Measurements from ENCODE around the gene KDSR. TPM values are rescaled to one million over a fixed set of nuclear protein-coding genes. Genes with fewer than 3 reads are reported as not detected.

KDSR gene
- total and polyA plus RNA-seq, 2 of the 13 experiments (the other 11 are each of a cell fraction or from before 2014, with no cell fraction given), result 10.4 to 20.9 TPM

DNA sequence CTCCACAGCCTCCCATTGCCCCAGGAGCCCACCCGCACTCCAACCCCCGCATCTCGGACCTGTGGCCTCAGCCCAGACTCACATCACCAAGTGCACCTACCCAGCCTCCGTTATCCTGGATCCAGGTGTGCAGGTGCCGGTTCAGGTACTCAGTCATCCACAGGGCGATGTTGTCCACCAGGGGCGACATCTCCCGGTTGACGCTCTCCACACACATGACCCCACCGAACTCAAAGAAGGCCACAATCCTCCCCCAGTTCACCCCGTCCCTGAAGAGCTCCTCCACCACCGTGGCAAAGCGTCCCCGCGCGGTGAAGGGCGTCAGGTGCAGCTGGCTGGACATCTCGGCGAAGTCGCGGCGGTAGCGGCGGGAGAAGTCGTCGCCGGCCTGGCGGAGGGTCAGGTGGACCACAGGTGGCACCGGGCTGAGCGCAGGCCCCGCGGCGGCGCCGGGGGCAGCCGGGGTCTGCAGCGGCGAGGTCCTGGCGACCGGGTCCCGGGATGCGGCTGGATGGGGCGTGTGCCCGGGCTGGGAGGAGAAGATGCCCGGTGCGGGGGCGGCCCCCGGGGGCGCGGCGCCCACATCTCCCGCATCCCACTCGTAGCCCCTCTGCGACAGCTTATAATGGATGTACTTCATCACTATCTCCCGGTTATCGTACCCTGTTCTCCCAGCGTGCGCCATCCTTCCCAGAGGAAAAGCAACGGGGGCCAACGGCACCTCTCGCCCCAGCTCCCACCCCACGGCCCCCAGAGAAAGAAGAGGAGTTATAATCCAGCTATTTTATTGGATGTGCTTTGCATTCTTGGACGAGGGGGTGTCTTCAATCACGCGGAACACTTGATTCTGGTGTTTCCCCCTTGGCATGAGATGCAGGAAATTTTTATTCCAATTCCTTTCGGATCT is 48.8 kb downstream of the KDSR start:
- FAIRE-seq (no peak), ATAC-seq (peak; percentile 45), DNase-seq (ENCODE audit: low spot score) (no peak)
- ChIA-PET POLR2A (interaction anchor here (2.1 kb wide), 1 partner anchor 49 kb away, joined by 9 read pairs; the partner anchor contains the start of gene KDSR), CTCF (ENCODE audit: low intra/inter-chr PET ratio, low total read pairs) (no interaction called here)
- intact Hi-C loops (cut with micrococcal nuclease; ENCODE audit: unreplicated experiment), result no loop called here
- H3K4me1 ChIP-seq (ENCODE audit: insufficient read depth, low read length), result peaks cover 46% of the 10 kb centered on the region
- in situ Hi-C loops (cut with HindIII; ENCODE audit: extremely low pct_ligation_motif_present, low pct_unique_long_range_greater_than_20kb), result loop anchor here (10.0 kb wide), 1 partner anchor 183 kb away; no protein-coding TSS in a partner anchor
- H3K4me2 ChIP-seq (ENCODE audit: low read depth, low read length), result peak overlapping the region; percentile 100
- H3K27ac ChIP-seq (ENCODE audit: extremely low read length, insufficient read depth, low read length), result no peak overlapping the region
- no peak overlapping the region for H2AFZ ChIP-seq (ENCODE audit: low read length)
- peaks cover 0 to 26% of the 10 kb centered on the region in 2 experiments; a peak in 4 of 5 replicates for H3K27me3 ChIP-seq (ENCODE audit: control insufficient read depth in 1 of 2, insufficient read depth in 2 of 2, low read length in 2 of 2)
- 31% methylated on average over 44 of the region's 66 CpGs for WGBS (ENCODE audit: low lambda C conversion rate)
- H3K79me2 ChIP-seq (ENCODE audit: insufficient read depth, low read length), result no peaks in the 10 kb centered on the region
- H3K4me3 ChIP-seq (replicated peaks in 1 of 3; ENCODE audit: insufficient read depth in 1 of 3, low read depth in 2 of 3, low read length in 3 of 3), result peak overlapping the region; percentile 12 to 75 (median 43); a peak in 2 of 6 replicates
- no TSS peak for BruUV-seq (replicated peaks)
- no peaks in the 10 kb centered on the region for H3K9me3 ChIP-seq (ENCODE audit: low read length)
- H3K9ac ChIP-seq (ENCODE audit: insufficient read depth, low read depth, low read length), result no peak overlapping the region
- no peaks in the 10 kb centered on the region for H4K20me1 ChIP-seq (ENCODE audit: insufficient read depth, low read length)
- H3K36me3 ChIP-seq (replicated peaks in 1 of 2; ENCODE audit: control insufficient read depth in 1 of 2, insufficient read depth in 2 of 2, low read length in 2 of 2), result no peaks in the 10 kb centered on the region
- TF ChIP-seq, protein P1, sequence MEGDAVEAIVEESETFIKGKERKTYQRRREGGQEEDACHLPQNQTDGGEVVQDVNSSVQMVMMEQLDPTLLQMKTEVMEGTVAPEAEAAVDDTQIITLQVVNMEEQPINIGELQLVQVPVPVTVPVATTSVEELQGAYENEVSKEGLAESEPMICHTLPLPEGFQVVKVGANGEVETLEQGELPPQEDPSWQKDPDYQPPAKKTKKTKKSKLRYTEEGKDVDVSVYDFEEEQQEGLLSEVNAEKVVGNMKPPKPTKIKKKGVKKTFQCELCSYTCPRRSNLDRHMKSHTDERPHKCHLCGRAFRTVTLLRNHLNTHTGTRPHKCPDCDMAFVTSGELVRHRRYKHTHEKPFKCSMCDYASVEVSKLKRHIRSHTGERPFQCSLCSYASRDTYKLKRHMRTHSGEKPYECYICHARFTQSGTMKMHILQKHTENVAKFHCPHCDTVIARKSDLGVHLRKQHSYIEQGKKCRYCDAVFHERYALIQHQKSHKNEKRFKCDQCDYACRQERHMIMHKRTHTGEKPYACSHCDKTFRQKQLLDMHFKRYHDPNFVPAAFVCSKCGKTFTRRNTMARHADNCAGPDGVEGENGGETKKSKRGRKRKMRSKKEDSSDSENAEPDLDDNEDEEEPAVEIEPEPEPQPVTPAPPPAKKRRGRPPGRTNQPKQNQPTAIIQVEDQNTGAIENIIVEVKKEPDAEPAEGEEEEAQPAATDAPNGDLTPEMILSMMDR (CRISPR knock-in tag; IDR thresholded peaks at IDR 0.05), result peak; percentile 44
- TF ChIP-seq, protein P2, sequence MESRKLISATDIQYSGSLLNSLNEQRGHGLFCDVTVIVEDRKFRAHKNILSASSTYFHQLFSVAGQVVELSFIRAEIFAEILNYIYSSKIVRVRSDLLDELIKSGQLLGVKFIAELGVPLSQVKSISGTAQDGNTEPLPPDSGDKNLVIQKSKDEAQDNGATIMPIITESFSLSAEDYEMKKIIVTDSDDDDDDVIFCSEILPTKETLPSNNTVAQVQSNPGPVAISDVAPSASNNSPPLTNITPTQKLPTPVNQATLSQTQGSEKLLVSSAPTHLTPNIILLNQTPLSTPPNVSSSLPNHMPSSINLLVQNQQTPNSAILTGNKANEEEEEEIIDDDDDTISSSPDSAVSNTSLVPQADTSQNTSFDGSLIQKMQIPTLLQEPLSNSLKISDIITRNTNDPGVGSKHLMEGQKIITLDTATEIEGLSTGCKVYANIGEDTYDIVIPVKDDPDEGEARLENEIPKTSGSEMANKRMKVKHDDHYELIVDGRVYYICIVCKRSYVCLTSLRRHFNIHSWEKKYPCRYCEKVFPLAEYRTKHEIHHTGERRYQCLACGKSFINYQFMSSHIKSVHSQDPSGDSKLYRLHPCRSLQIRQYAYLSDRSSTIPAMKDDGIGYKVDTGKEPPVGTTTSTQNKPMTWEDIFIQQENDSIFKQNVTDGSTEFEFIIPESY (CRISPR knock-in tag; IDR thresholded peaks at IDR 0.05), result peak; percentile 35; the same call in 1 of the 2 replicates
- TF ChIP-seq, protein P3, sequence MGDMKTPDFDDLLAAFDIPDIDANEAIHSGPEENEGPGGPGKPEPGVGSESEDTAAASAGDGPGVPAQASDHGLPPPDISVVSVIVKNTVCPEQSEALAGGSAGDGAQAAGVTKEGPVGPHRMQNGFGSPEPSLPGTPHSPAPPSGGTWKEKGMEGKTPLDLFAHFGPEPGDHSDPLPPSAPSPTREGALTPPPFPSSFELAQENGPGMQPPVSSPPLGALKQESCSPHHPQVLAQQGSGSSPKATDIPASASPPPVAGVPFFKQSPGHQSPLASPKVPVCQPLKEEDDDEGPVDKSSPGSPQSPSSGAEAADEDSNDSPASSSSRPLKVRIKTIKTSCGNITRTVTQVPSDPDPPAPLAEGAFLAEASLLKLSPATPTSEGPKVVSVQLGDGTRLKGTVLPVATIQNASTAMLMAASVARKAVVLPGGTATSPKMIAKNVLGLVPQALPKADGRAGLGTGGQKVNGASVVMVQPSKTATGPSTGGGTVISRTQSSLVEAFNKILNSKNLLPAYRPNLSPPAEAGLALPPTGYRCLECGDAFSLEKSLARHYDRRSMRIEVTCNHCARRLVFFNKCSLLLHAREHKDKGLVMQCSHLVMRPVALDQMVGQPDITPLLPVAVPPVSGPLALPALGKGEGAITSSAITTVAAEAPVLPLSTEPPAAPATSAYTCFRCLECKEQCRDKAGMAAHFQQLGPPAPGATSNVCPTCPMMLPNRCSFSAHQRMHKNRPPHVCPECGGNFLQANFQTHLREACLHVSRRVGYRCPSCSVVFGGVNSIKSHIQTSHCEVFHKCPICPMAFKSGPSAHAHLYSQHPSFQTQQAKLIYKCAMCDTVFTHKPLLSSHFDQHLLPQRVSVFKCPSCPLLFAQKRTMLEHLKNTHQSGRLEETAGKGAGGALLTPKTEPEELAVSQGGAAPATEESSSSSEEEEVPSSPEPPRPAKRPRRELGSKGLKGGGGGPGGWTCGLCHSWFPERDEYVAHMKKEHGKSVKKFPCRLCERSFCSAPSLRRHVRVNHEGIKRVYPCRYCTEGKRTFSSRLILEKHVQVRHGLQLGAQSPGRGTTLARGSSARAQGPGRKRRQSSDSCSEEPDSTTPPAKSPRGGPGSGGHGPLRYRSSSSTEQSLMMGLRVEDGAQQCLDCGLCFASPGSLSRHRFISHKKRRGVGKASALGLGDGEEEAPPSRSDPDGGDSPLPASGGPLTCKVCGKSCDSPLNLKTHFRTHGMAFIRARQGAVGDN (CRISPR knock-in tag; IDR thresholded peaks at IDR 0.05), result peak; percentile 31
- TF ChIP-seq KDM5B (CRISPR knock-in tag; IDR thresholded peaks at IDR 0.05; ENCODE audit: borderline replicate concordance) (peak; percentile 43; the same call in 1 of the 2 replicates), CBFB (CRISPR knock-in tag; IDR thresholded peaks at IDR 0.05) (no peak), HNRNPLL (IDR thresholded peaks at IDR 0.05; ENCODE audit: low read depth, low read length, poor library complexity, severe bottlenecking) (peak; percentile 23)
- TF ChIP-seq, protein P4, sequence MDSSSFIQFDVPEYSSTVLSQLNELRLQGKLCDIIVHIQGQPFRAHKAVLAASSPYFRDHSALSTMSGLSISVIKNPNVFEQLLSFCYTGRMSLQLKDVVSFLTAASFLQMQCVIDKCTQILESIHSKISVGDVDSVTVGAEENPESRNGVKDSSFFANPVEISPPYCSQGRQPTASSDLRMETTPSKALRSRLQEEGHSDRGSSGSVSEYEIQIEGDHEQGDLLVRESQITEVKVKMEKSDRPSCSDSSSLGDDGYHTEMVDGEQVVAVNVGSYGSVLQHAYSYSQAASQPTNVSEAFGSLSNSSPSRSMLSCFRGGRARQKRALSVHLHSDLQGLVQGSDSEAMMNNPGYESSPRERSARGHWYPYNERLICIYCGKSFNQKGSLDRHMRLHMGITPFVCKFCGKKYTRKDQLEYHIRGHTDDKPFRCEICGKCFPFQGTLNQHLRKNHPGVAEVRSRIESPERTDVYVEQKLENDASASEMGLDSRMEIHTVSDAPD (CRISPR knock-in tag; IDR thresholded peaks at IDR 0.05), result no peak
- TF ChIP-seq, protein P5, sequence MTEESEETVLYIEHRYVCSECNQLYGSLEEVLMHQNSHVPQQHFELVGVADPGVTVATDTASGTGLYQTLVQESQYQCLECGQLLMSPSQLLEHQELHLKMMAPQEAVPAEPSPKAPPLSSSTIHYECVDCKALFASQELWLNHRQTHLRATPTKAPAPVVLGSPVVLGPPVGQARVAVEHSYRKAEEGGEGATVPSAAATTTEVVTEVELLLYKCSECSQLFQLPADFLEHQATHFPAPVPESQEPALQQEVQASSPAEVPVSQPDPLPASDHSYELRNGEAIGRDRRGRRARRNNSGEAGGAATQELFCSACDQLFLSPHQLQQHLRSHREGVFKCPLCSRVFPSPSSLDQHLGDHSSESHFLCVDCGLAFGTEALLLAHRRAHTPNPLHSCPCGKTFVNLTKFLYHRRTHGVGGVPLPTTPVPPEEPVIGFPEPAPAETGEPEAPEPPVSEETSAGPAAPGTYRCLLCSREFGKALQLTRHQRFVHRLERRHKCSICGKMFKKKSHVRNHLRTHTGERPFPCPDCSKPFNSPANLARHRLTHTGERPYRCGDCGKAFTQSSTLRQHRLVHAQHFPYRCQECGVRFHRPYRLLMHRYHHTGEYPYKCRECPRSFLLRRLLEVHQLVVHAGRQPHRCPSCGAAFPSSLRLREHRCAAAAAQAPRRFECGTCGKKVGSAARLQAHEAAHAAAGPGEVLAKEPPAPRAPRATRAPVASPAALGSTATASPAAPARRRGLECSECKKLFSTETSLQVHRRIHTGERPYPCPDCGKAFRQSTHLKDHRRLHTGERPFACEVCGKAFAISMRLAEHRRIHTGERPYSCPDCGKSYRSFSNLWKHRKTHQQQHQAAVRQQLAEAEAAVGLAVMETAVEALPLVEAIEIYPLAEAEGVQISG (CRISPR knock-in tag; IDR thresholded peaks at IDR 0.05), result peak; percentile 87

Data from HepG2 (cell line).